Neural cell (in vitro differentiated cells): ENCODE measurements around the gene RAD51B. TPM values are rescaled to one million over a fixed set of nuclear protein-coding genes. Genes with fewer than 3 reads are reported as not detected.

Experiments used
- H2AFZ ChIP-seq: fragments of 200-600, 300-800 bp; sonication (generic), shearing (Covaris generic); 2 replicates; pipeline ENCODE4 v1.6.0; 2014; ENCODE audit warnings: low read depth, mild to moderate bottlenecking, antibody characterized with exemption, low read length, moderate library complexity
- H3F3A ChIP-seq: fragments of 200-600 bp; shearing (Covaris generic); 2 replicates; pipeline ENCODE4 v1.6.1; 2016; ENCODE audit warnings: mild to moderate bottlenecking, moderate library complexity, mixed read lengths, antibody characterized with exemption, low read length; ENCODE audit not compliant: insufficient read depth, poor library complexity, severe bottlenecking
- H3K27ac ChIP-seq: fragments of 200-600, 300-800 bp; sonication (generic), shearing (Covaris generic); 2 replicates; pipeline ENCODE4 v1.5.1; 2014; ENCODE audit warnings: mild to moderate bottlenecking, low read length, moderate library complexity
- H3K27me3 ChIP-seq: fragments of 300-800, 200-600 bp; sonication (generic), shearing (Covaris generic); 2 replicates; pipeline ENCODE4 v1.6.0; 2014; ENCODE audit warnings: mild to moderate bottlenecking, low read depth, low read length, moderate library complexity; ENCODE audit not compliant: insufficient read depth
- H3K36me3 ChIP-seq: fragments of 300-800, 200-600 bp; sonication (generic), shearing (Covaris generic); 2 replicates; pipeline ENCODE4 v1.5.1; 2014; ENCODE audit warnings: mild to moderate bottlenecking, antibody characterized with exemption, low read length, moderate library complexity; ENCODE audit not compliant: insufficient read depth
- H3K4me2 ChIP-seq: fragments of 300-800, 200-600 bp; sonication (generic), shearing (Covaris generic); 2 replicates; pipeline ENCODE4 v1.6.0; 2014; ENCODE audit warnings: mild to moderate bottlenecking, low read length
- H3K4me3 ChIP-seq: fragments of 300-800, 200-600 bp; sonication (generic), shearing (Covaris generic); 2 replicates; pipeline ENCODE4 v1.5.1; 2014; ENCODE audit warnings: mild to moderate bottlenecking, low read length, moderate library complexity
- H3K79me2 ChIP-seq: fragments of 200-600 bp; shearing (Covaris generic); replicated peaks from 2 replicates; pipeline ENCODE4 v1.6.0; 2014; ENCODE audit warnings: mild to moderate bottlenecking, low read length, moderate library complexity; ENCODE audit not compliant: insufficient read depth
- H3K9ac ChIP-seq: fragments of 300-800, 200-600 bp; sonication (generic), shearing (Covaris generic); 2 replicates; pipeline ENCODE4 v1.6.1; 2016; ENCODE audit warnings: mild to moderate bottlenecking, low read length, mixed read lengths
- H3K9me2 ChIP-seq: fragments of 200-600 bp; shearing (Covaris generic); 2 replicates; pipeline ENCODE4 v1.6.1; 2016; ENCODE audit warnings: mild to moderate bottlenecking, low read length, mixed read lengths; ENCODE audit not compliant: insufficient read depth
- H3K9me3 ChIP-seq: fragments of 200-600, 300-800 bp; sonication (generic), shearing (Covaris generic); 2 replicates; pipeline ENCODE4 v1.6.1; 2016; ENCODE audit warnings: mild to moderate bottlenecking, mixed run types, low read length, moderate library complexity, mixed read lengths
- H4K20me1 ChIP-seq: fragments of 200-600 bp; shearing (Covaris generic); 2 replicates; pipeline ENCODE4 v1.6.1; 2016; ENCODE audit warnings: mild to moderate bottlenecking, mixed run types; ENCODE audit not compliant: insufficient read depth
- CTCF ChIP-seq: fragments of 450-650 bp; IDR thresholded peaks from 2 replicates; pipeline ENCODE4 v1.5.1; 2014; ENCODE audit warnings: antibody characterized with exemption, mild to moderate bottlenecking, moderate library complexity; ENCODE audit not compliant: poor library complexity, severe bottlenecking
- EP300 ChIP-seq: fragments of 450-650 bp; conservative IDR thresholded peaks from 2 replicates; pipeline ENCODE4 v1.6.1; 2014; ENCODE audit warnings: antibody characterized with exemption, mild to moderate bottlenecking, moderate library complexity; ENCODE audit not compliant: poor library complexity, severe bottlenecking
- EZH2 ChIP-seq: fragments of 200-600, 300-800 bp; shearing (Covaris generic), sonication (generic); IDR thresholded peaks from 2 replicates; pipeline ENCODE4 v1.6.1; 2014; ENCODE audit warnings: antibody characterized with exemption, low read length, borderline replicate concordance, mild to moderate bottlenecking; ENCODE audit not compliant: insufficient read depth, poor library complexity, severe bottlenecking
- MXI1 ChIP-seq: fragments of 450-650 bp; conservative IDR thresholded peaks from 2 replicates; pipeline ENCODE4 v1.6.1; 2014; ENCODE audit warnings: antibody characterized with exemption, mild to moderate bottlenecking; ENCODE audit not compliant: poor library complexity, severe bottlenecking
- POLR2AphosphoS5 ChIP-seq: IDR thresholded peaks from 2 replicates; pipeline ENCODE4 v1.6.1; 2012
- RAD21 ChIP-seq: fragments of 450-650 bp; conservative IDR thresholded peaks from 2 replicates; pipeline ENCODE4 v1.6.1; 2014; ENCODE audit warnings: antibody characterized with exemption, mild to moderate bottlenecking, moderate library complexity
- REST ChIP-seq: IDR thresholded peaks from 2 replicates; pipeline ENCODE4 v1.6.1; 2012; ENCODE audit warnings: borderline replicate concordance
- SMC3 ChIP-seq: fragments of 450-650 bp; conservative IDR thresholded peaks from 2 replicates; pipeline ENCODE4 v1.6.1; 2014; ENCODE audit warnings: antibody characterized with exemption, mild to moderate bottlenecking, moderate library complexity; ENCODE audit not compliant: poor library complexity
- TAF1 ChIP-seq: IDR thresholded peaks from 2 replicates; pipeline ENCODE4 v1.6.1; 2012; ENCODE audit warnings: low read depth
- polyA plus RNA-seq: library from polyadenylated mRNA; depleted of rRNA; stranded (reverse); fragments of >200 nt; gene quantifications from 2 replicates; pipeline ENCODE4 v1.2.3, GENCODE V29; 2014

The RAD51B gene
- polyA plus RNA-seq, 1 donor from 2014 or later, result 3.1 TPM

GRCh38 chr14:68631394-68632053 lies 811.9 kb downstream of the RAD51B start:
- no peak overlapping the region for H3K27ac ChIP-seq
- H4K20me1 ChIP-seq, result no peaks in the 10 kb centered on the region
- no peaks in the 10 kb centered on the region for H3K9me3 ChIP-seq

More at GRCh38 chr14:68631394-68632053, 811.9 kb downstream of the RAD51B start:
- no peak overlapping the region for H3K4me3 ChIP-seq
- H3K79me2 ChIP-seq, result no peaks in the 10 kb centered on the region
- H2AFZ ChIP-seq, result no peak overlapping the region
- no peaks in the 10 kb centered on the region for H3K36me3 ChIP-seq
- no peak overlapping the region for H3K4me2 ChIP-seq
- H3K9me2 ChIP-seq, result no peaks in the 10 kb centered on the region
- no peaks in the 10 kb centered on the region for H3F3A ChIP-seq
- TF ChIP-seq TAF1 (no peak), MXI1 (no peak), EZH2 (no peak), REST (no peak), POLR2AphosphoS5 (no peak), SMC3 (no peak), RAD21 (no peak), CTCF (no peak), EP300 (no peak)
- no peak overlapping the region for H3K9ac ChIP-seq
- no peaks in the 10 kb centered on the region for H3K27me3 ChIP-seq
